Astrocyte (in vitro differentiated cells and primary cell): Measurements from ENCODE around the gene ADD3. TPM values are rescaled to one million over a fixed set of nuclear protein-coding genes. Genes with fewer than 3 reads are reported as not detected.
A peak's percentile ranks its signal among the peaks of the same experiment; 100 is the strongest.

Experiments used
- DNase-seq: peaks from one replicate; pipeline ENCODE4 v3.0.0-alpha.2; 2010; ENCODE audit warnings: low read depth
- FAIRE-seq: peaks from 2 replicates; lab custom pipeline; 2011; peaks lifted over from hg19 to GRCh38; lab: Jason Lieb, UNC
- H2AFZ ChIP-seq: 2 replicates; pipeline ENCODE4 v1.6.0; 2012; ENCODE audit warnings: low read depth, low read length, inconsistent platforms
- H3K27ac ChIP-seq: 2 replicates; pipeline ENCODE4 v1.5.1; 2011; ENCODE audit warnings: low read depth, low read length, inconsistent platforms
- H3K27me3 ChIP-seq: 2 replicates; pipeline ENCODE4 v1.6.0; 2011; ENCODE audit warnings: low read length, inconsistent platforms; ENCODE audit not compliant: insufficient read depth
- H3K36me3 ChIP-seq: 2 replicates; pipeline ENCODE4 v1.5.1; 2011; ENCODE audit warnings: low read length, inconsistent platforms; ENCODE audit not compliant: insufficient read depth
- H3K4me1 ChIP-seq: 2 replicates; pipeline ENCODE4 v1.5.1; 2011; ENCODE audit warnings: low read length, inconsistent platforms; ENCODE audit not compliant: insufficient read depth
- H3K4me2 ChIP-seq: 2 replicates; pipeline ENCODE4 v1.6.0; 2012; ENCODE audit warnings: low read length, inconsistent platforms
- H3K4me3 ChIP-seq: 2 replicates; pipeline ENCODE4 v1.5.1; 2011; ENCODE audit warnings: low read depth, mild to moderate bottlenecking, low read length, inconsistent platforms; ENCODE audit not compliant: insufficient read depth
- H3K79me2 ChIP-seq: 2 replicates; pipeline ENCODE4 v1.6.0; 2012; ENCODE audit warnings: mild to moderate bottlenecking, low read length, inconsistent platforms; ENCODE audit not compliant: insufficient read depth
- H3K9ac ChIP-seq: 2 replicates; pipeline ENCODE4 v1.6.0; 2012; ENCODE audit warnings: mild to moderate bottlenecking, low read length, inconsistent platforms
- H3K9me3 ChIP-seq: 2 replicates; pipeline ENCODE4 v1.5.1; 2012; ENCODE audit warnings: low read depth, mild to moderate bottlenecking, low read length, inconsistent platforms; ENCODE audit not compliant: insufficient read depth
- H4K20me1 ChIP-seq: 2 replicates; pipeline ENCODE4 v1.6.0; 2012; ENCODE audit warnings: low read length, inconsistent platforms; ENCODE audit not compliant: insufficient read depth
- H3K27ac Mint-ChIP-seq: one replicate; pipeline ENCODE4 v1.8.0; 2021; ENCODE audit warnings: mild to moderate bottlenecking, mixed read lengths; ENCODE audit not compliant: unreplicated experiment
- H3K27me3 Mint-ChIP-seq: one replicate; pipeline ENCODE4 v1.8.0; 2021; ENCODE audit warnings: low read depth, mixed read lengths; ENCODE audit not compliant: unreplicated experiment
- H3K36me3 Mint-ChIP-seq: one replicate; pipeline ENCODE4 v1.8.0; 2021; ENCODE audit warnings: low read depth, mixed read lengths; ENCODE audit not compliant: unreplicated experiment
- H3K4me1 Mint-ChIP-seq: one replicate; pipeline ENCODE4 v1.8.0; 2021; ENCODE audit warnings: low read depth, mixed read lengths; ENCODE audit not compliant: unreplicated experiment
- H3K4me3 Mint-ChIP-seq: one replicate; pipeline ENCODE4 v1.8.0; 2021; ENCODE audit warnings: mild to moderate bottlenecking, moderate library complexity, mixed read lengths; ENCODE audit not compliant: unreplicated experiment
- H3K9me3 Mint-ChIP-seq: one replicate; pipeline ENCODE4 v1.8.0; 2021; ENCODE audit warnings: mild to moderate bottlenecking, mixed read lengths; ENCODE audit not compliant: unreplicated experiment
- CTCF ChIP-seq: IDR thresholded peaks from 2 replicates; pipeline ENCODE4 v1.5.1; 2011; ENCODE audit warnings: low read depth, mild to moderate bottlenecking, inconsistent platforms, low read length, moderate library complexity; ENCODE audit not compliant: insufficient read depth
- EZH2 ChIP-seq: IDR thresholded peaks from 2 replicates; pipeline ENCODE4 v1.6.1; 2012; ENCODE audit warnings: mild to moderate bottlenecking, low read length, inconsistent platforms; ENCODE audit not compliant: insufficient read depth
- total RNA-seq: library from RNA; stranded (reverse); gene quantifications from 2 replicates; pipeline ENCODE4 v1.2.1, GENCODE V29; 2021

The ADD3 gene
- total RNA-seq, 1 donor from 2014 or later = 127 TPM

GRCh38 chr10:110078317-110078716 is 70.5 kb downstream of the ADD3 start:
- H3K9me3 ChIP-seq = no peaks in the 10 kb centered on the region
- Mint-ChIP-seq H3K4me1 (peaks cover 70% of the 10 kb centered on the region), H3K9me3 (no peaks in the 10 kb centered on the region), H3K36me3 (no peaks in the 10 kb centered on the region), H3K27ac (peak overlapping the region; percentile 35), H3K4me3 (peak overlapping the region; percentile 47), H3K27me3 (no peaks in the 10 kb centered on the region)
- H4K20me1 ChIP-seq = no peaks in the 10 kb centered on the region
- H3K4me1 ChIP-seq = peaks cover 48% of the 10 kb centered on the region
- peaks cover 45% of the 10 kb centered on the region for H3K79me2 ChIP-seq
- TF ChIP-seq EZH2 (no peak), CTCF (no peak)
- H3K27ac ChIP-seq = no peak overlapping the region
- H2AFZ ChIP-seq = no peak overlapping the region
- FAIRE-seq (no peak), DNase-seq (no peak)
- no peaks in the 10 kb centered on the region for H3K36me3 ChIP-seq
- no peak overlapping the region for H3K9ac ChIP-seq
- H3K27me3 ChIP-seq = no peaks in the 10 kb centered on the region
- H3K4me2 ChIP-seq = no peak overlapping the region
- no peak overlapping the region for H3K4me3 ChIP-seq

- H3K36me3 ChIP-seq = no peaks in the 10 kb centered on the region
- no peak overlapping the region for H2AFZ ChIP-seq
- H3K4me2 ChIP-seq = peak overlapping the region; percentile 38
- H3K27me3 ChIP-seq = no peaks in the 10 kb centered on the region
- H3K79me2 ChIP-seq = peaks cover 40% of the 10 kb centered on the region
- Mint-ChIP-seq H3K9me3 (no peaks in the 10 kb centered on the region), H3K4me3 (no peak overlapping the region), H3K27me3 (no peaks in the 10 kb centered on the region), H3K27ac (peak overlapping the region; percentile 21), H3K4me1 (peaks cover 54% of the 10 kb centered on the region), H3K36me3 (peaks cover 6% of the 10 kb centered on the region)
- peak overlapping the region; percentile 17 for H3K9ac ChIP-seq
- no peaks in the 10 kb centered on the region for H3K9me3 ChIP-seq
- H3K27ac ChIP-seq = peak overlapping the region; percentile 60
- FAIRE-seq (peak; percentile 78), DNase-seq (peak; percentile 70)
- H3K4me3 ChIP-seq = no peak overlapping the region
- H4K20me1 ChIP-seq = no peaks in the 10 kb centered on the region
- TF ChIP-seq CTCF = no peak
- no peak for TF ChIP-seq EZH2
- peaks cover 23% of the 10 kb centered on the region for H3K4me1 ChIP-seq
Measured at GRCh38 chr10:110081911-110082310, 74.1 kb downstream of the ADD3 start.

- DNase-seq (peak; percentile 53), FAIRE-seq (peak; percentile 5)
- H3K4me2 ChIP-seq = peak overlapping the region; percentile 17
- Mint-ChIP-seq H3K4me3 (no peak overlapping the region), H3K36me3 (peaks cover 6% of the 10 kb centered on the region), H3K4me1 (peaks cover 40% of the 10 kb centered on the region), H3K9me3 (no peaks in the 10 kb centered on the region), H3K27me3 (no peaks in the 10 kb centered on the region), H3K27ac (peak overlapping the region; percentile 84)
- peaks cover 17% of the 10 kb centered on the region for H3K4me1 ChIP-seq
- H3K27ac ChIP-seq = peak overlapping the region; percentile 0
- H3K27me3 ChIP-seq = no peaks in the 10 kb centered on the region
- no peaks in the 10 kb centered on the region for H3K9me3 ChIP-seq
- peaks cover 30% of the 10 kb centered on the region for H3K79me2 ChIP-seq
- H2AFZ ChIP-seq = no peak overlapping the region
- H3K9ac ChIP-seq = no peak overlapping the region
- H3K4me3 ChIP-seq = no peak overlapping the region
- no peaks in the 10 kb centered on the region for H4K20me1 ChIP-seq
- no peak for TF ChIP-seq CTCF
- TF ChIP-seq EZH2 = no peak
- no peaks in the 10 kb centered on the region for H3K36me3 ChIP-seq
Measured at GRCh38 chr10:110083884-110084283, 76.1 kb downstream of the ADD3 start.
